Neuronal stem cell (in vitro differentiated cells): ENCODE results near the gene GATA3.

Source experiments
- DNase-seq: peaks from one replicate; pipeline ENCODE4 v3.0.0-alpha.2; 2013; ENCODE audit warnings: low spot score
- H2AFZ ChIP-seq: one replicate; pipeline ENCODE4 v1.6.1; 2013; ENCODE audit warnings: mild to moderate bottlenecking, low read length, inconsistent platforms
- H2AK5ac ChIP-seq: 2 replicates; pipeline ENCODE4 v1.6.1; 2013; ENCODE audit warnings: low read depth, mild to moderate bottlenecking, inconsistent platforms, low read length, moderate library complexity, mixed read lengths
- H2BK120ac ChIP-seq: 2 replicates; pipeline ENCODE4 v1.6.1; 2013; ENCODE audit warnings: low read depth, mild to moderate bottlenecking, inconsistent platforms, low read length, moderate library complexity, mixed read lengths
- H2BK12ac ChIP-seq: one replicate; pipeline ENCODE4 v1.6.1; 2013; ENCODE audit warnings: low read length, inconsistent platforms
- H2BK15ac ChIP-seq: 2 replicates; pipeline ENCODE4 v1.6.1; 2013; ENCODE audit warnings: mild to moderate bottlenecking, low read length, inconsistent platforms, mixed read lengths
- H2BK5ac ChIP-seq: one replicate; pipeline ENCODE4 v1.6.1; 2013; ENCODE audit warnings: inconsistent platforms, mild to moderate bottlenecking, low read length, moderate library complexity
- H3K14ac ChIP-seq: one replicate; pipeline ENCODE4 v1.6.1; 2013; ENCODE audit warnings: low read length, inconsistent platforms
- H3K18ac ChIP-seq: 2 replicates; pipeline ENCODE4 v1.6.1; 2013; ENCODE audit warnings: low read length, inconsistent platforms
- H3K23ac ChIP-seq: 2 replicates; pipeline ENCODE4 v1.6.1; 2013; ENCODE audit warnings: low read depth, mild to moderate bottlenecking, mixed read lengths, low read length, inconsistent platforms; ENCODE audit not compliant: poor library complexity
- H3K27ac ChIP-seq: replicated peaks from 3 replicates; pipeline ENCODE4 v1.5.1; 2013; ENCODE audit warnings: low read length, inconsistent platforms
- H3K27me3 ChIP-seq, 3 experiments: 2 replicates each; pipeline ENCODE4 v1.6.1; 2013; ENCODE audit warnings: low read length in 3 of 3, mild to moderate bottlenecking in 2 of 3, inconsistent platforms in 1 of 3, low read depth in 1 of 3, mixed read lengths in 1 of 3, moderate library complexity in 1 of 3; ENCODE audit not compliant: control insufficient read depth in 3 of 3, insufficient read depth in 3 of 3
- H3K36me3 ChIP-seq, 2 donors: replicated peaks in 1 of 2; 2 replicates each; pipeline ENCODE4 v1.6.1; 2013; ENCODE audit warnings: low read length in 2 of 2; ENCODE audit not compliant: control insufficient read depth in 2 of 2, insufficient read depth in 2 of 2
- H3K4ac ChIP-seq: 2 replicates; pipeline ENCODE4 v1.6.1; 2013; ENCODE audit warnings: inconsistent platforms, mild to moderate bottlenecking, low read length, moderate library complexity
- H3K4me1 ChIP-seq, 2 donors: 1 replicate in 1 of 2; 2 replicates in 1 of 2; pipeline ENCODE4 v1.6.1; 2013; ENCODE audit warnings: low read length in 2 of 2, low read depth in 1 of 2; ENCODE audit not compliant: control insufficient read depth in 2 of 2, insufficient read depth in 1 of 2
- H3K4me2 ChIP-seq: one replicate; pipeline ENCODE4 v1.6.1; 2013; ENCODE audit warnings: mild to moderate bottlenecking, low read length, inconsistent platforms; ENCODE audit not compliant: insufficient read depth, poor library complexity, severe bottlenecking
- H3K4me3 ChIP-seq, 2 donors: 2 replicates each; pipeline ENCODE4 v1.5.1; 2013; ENCODE audit warnings: low read length in 2 of 2, mild to moderate bottlenecking in 2 of 2, inconsistent platforms in 1 of 2, moderate library complexity in 1 of 2
- H3K79me1 ChIP-seq: one replicate; pipeline ENCODE4 v1.6.1; 2013; ENCODE audit warnings: low read depth, mild to moderate bottlenecking, inconsistent platforms, low read length, moderate library complexity
- H3K9ac ChIP-seq: one replicate; pipeline ENCODE4 v1.6.1; 2013; ENCODE audit warnings: mild to moderate bottlenecking, low read depth, low read length, inconsistent platforms; ENCODE audit not compliant: poor library complexity
- H3K9me3 ChIP-seq, 2 donors: replicated peaks in 1 of 2; 2 replicates each; pipeline versions ENCODE3 to v1.6.1; 2013; ENCODE audit warnings: low read length in 2 of 2, mild to moderate bottlenecking in 2 of 2, inconsistent platforms in 1 of 2, low read depth in 1 of 2, mixed read lengths in 1 of 2, moderate library complexity in 1 of 2; ENCODE audit not compliant: control insufficient read depth in 2 of 2, insufficient read depth in 1 of 2
- H4K8ac ChIP-seq: one replicate; pipeline ENCODE4 v1.6.1; 2013; ENCODE audit warnings: low read depth, mild to moderate bottlenecking, inconsistent platforms, low read length, moderate library complexity
- H4K91ac ChIP-seq: one replicate; pipeline ENCODE4 v1.6.1; 2013; ENCODE audit warnings: low read length, low read depth, mild to moderate bottlenecking, inconsistent platforms; ENCODE audit not compliant: poor library complexity
- WGBS, 2 donors: extraction: QIAGEN DNeasy Blood & Tissue Kit; methylation state at CpG; one replicate each; pipeline ENCODE4 v1.1.7; 2013; ENCODE audit warnings: missing lambda C conversion rate in 2 of 2, mixed read lengths in 1 of 2; ENCODE audit not compliant: insufficient read length in 2 of 2, insufficient replicate concordance in 1 of 2; ENCODE audit errors: extremely low coverage in 2 of 2; 5-methylcytosine and 5-hydroxymethylcytosine counted together

The GATA3 gene

GRCh38 chr10:8105932-8106331 is 51.4 kb downstream of the GATA3 start:
- Histone ChIP-seq H3K27ac (no peak overlapping the region), H2AFZ (no peak overlapping the region), H4K91ac (no peak overlapping the region), H2BK15ac (no peak overlapping the region), H3K9me3 (no peaks in the 10 kb centered on the region), H3K79me1 (no peaks in the 10 kb centered on the region), H3K18ac (no peak overlapping the region), H3K36me3 (no peaks in the 10 kb centered on the region), H2AK5ac (no peak overlapping the region), H2BK5ac (no peak overlapping the region), H3K27me3 (peaks cover 0 to 13% (median 0%) of the 10 kb centered on the region in 3 experiments), H3K14ac (no peak overlapping the region), H3K4me1 (peaks cover 0 to 9% of the 10 kb centered on the region in 2 donors), H4K8ac (no peak overlapping the region), H3K4me3 (no peak overlapping the region), H3K9ac (no peak overlapping the region), H3K4me2 (no peak overlapping the region), H2BK12ac (no peak overlapping the region), H3K4ac (no peak overlapping the region), H3K23ac (no peak overlapping the region), H2BK120ac (no peak overlapping the region)
- no CpG with 5 or more reads among the region's 2 CpGs for WGBS, 2 donors
- DNase-seq: no peak

- H2AK5ac ChIP-seq: no peak overlapping the region
- peak overlapping the region; percentile 75 for H4K8ac ChIP-seq
- no peak overlapping the region for H3K4me2 ChIP-seq
- no peak overlapping the region for H3K14ac ChIP-seq
- H2AFZ ChIP-seq: no peak overlapping the region
- H3K27ac ChIP-seq: no peak overlapping the region
- H3K4me3 ChIP-seq: no peak overlapping the region
- H3K36me3 ChIP-seq: no peaks in the 10 kb centered on the region
- no CpG with 5 or more reads among the region's 13 CpGs for WGBS, 2 donors
- H3K9me3 ChIP-seq: peaks cover 0 to 1% of the 10 kb centered on the region in 2 donors
- peak overlapping the region; percentile 0 for H2BK12ac ChIP-seq
- H4K91ac ChIP-seq: no peak overlapping the region
- H2BK120ac ChIP-seq: no peak overlapping the region
- peaks cover 0 to 4% of the 10 kb centered on the region in 2 donors for H3K4me1 ChIP-seq
- no peak overlapping the region for H3K4ac ChIP-seq
- H3K27me3 ChIP-seq: no peaks in the 10 kb centered on the region
- H3K9ac ChIP-seq: peak overlapping the region; percentile 63
- H3K23ac ChIP-seq: no peak overlapping the region
- H3K79me1 ChIP-seq: no peaks in the 10 kb centered on the region
- peak overlapping the region; percentile 15 for H3K18ac ChIP-seq
- no peak for DNase-seq
- no peak overlapping the region for H2BK5ac ChIP-seq
- no peak overlapping the region for H2BK15ac ChIP-seq
Measured at GRCh38 chr10:8112230-8112905, 57.9 kb downstream of the GATA3 start.

GRCh38 chr10:8112942-8113442 is 58.5 kb downstream of the GATA3 start:
- Histone ChIP-seq H2BK5ac (no peak overlapping the region), H3K4ac (no peak overlapping the region), H2BK15ac (no peak overlapping the region), H2BK12ac (peak overlapping the region; percentile 88), H3K4me2 (no peak overlapping the region), H3K23ac (peak overlapping the region; percentile 62), H3K4me1 (peaks cover 0 to 4% of the 10 kb centered on the region in 2 donors), H4K8ac (peak overlapping the region; percentile 75), H3K14ac (peak overlapping the region; percentile 47), H3K9me3 (peaks cover 0 to 1% of the 10 kb centered on the region in 2 donors), H4K91ac (no peak overlapping the region), H3K18ac (peak overlapping the region; percentile 44), H3K4me3 (peak overlapping the region in 1 of 2 donors; percentile 52), H3K79me1 (no peaks in the 10 kb centered on the region), H3K27ac (no peak overlapping the region), H3K27me3 (no peaks in the 10 kb centered on the region), H3K9ac (peak overlapping the region; percentile 63), H2AK5ac (no peak overlapping the region), H3K36me3 (no peaks in the 10 kb centered on the region), H2BK120ac (no peak overlapping the region), H2AFZ (no peak overlapping the region)
- WGBS, 2 donors: no CpG with 5 or more reads among the region's 4 CpGs
- no peak for DNase-seq

GRCh38 chr10:8113616-8114015 is 59.1 kb downstream of the GATA3 start:
- Histone ChIP-seq H2BK120ac (peak overlapping the region; percentile 82), H3K23ac (no peak overlapping the region), H4K91ac (no peak overlapping the region), H3K27me3 (no peaks in the 10 kb centered on the region), H3K4me2 (no peak overlapping the region), H2BK5ac (no peak overlapping the region), H2BK15ac (no peak overlapping the region), H3K79me1 (no peaks in the 10 kb centered on the region), H2AK5ac (no peak overlapping the region), H3K4ac (no peak overlapping the region), H3K4me3 (no peak overlapping the region), H3K9ac (no peak overlapping the region), H3K36me3 (no peaks in the 10 kb centered on the region), H2AFZ (no peak overlapping the region), H3K27ac (no peak overlapping the region), H4K8ac (no peak overlapping the region), H3K9me3 (peaks cover 0 to 1% of the 10 kb centered on the region in 2 donors), H2BK12ac (no peak overlapping the region), H3K14ac (no peak overlapping the region), H3K18ac (no peak overlapping the region), H3K4me1 (peaks cover 0 to 4% of the 10 kb centered on the region in 2 donors)
- no peak for DNase-seq
- WGBS, 2 donors: no CpG with 5 or more reads among the region's 5 CpGs
